Panc1 (cell line): ENCODE measurements around the gene ASTN2. TPM values are rescaled to one million over a fixed set of nuclear protein-coding genes. Genes with fewer than 3 reads are reported as not detected.

Experiments
- ATAC-seq: fragments of 200-7000 bp; cut with Tn5 transposase; 2 replicates; pipeline ENCODE4 v1.9.1; 2020; ENCODE audit warnings: mild to moderate bottlenecking, moderate library complexity
- BruUV-seq: library from RNA; stranded (reverse); fragments of 400-500 nt; replicated peaks from 2 replicates; lab custom pipeline; 2021; lab: Mats Ljungman, UMichigan
- CTCF ChIA-PET: fragments of 300-600 bp; sonication (Branson Sonifier 250); formaldehyde crosslinking; loops from one replicate; lab custom pipeline; 2022; ENCODE audit warnings: antibody characterized with exemption; lab: Charles Lee
- POLR2A ChIA-PET: fragments of 300-600 bp; sonication (Branson Sonifier 250); formaldehyde crosslinking; loops from one replicate; lab custom pipeline; 2022; ENCODE audit warnings: antibody characterized with exemption; lab: Charles Lee
- DNase-seq: peaks from one replicate; pipeline ENCODE4 v3.0.0-alpha.2; 2010; ENCODE audit warnings: low read depth, low spot score
- H3K27ac ChIP-seq: 2 replicates; pipeline ENCODE4 v1.5.1; 2011; ENCODE audit warnings: mild to moderate bottlenecking, low read length, inconsistent platforms
- H3K27me3 ChIP-seq: fragments of 200-500 bp; sonication (Bioruptor generic); 2 replicates; pipeline ENCODE4 v1.6.0; 2014; ENCODE audit warnings: low read length, inconsistent platforms; ENCODE audit not compliant: control insufficient read depth, insufficient read depth
- H3K36me3 ChIP-seq: fragments of 200-500 bp; sonication (Bioruptor generic); 2 replicates; pipeline ENCODE4 v1.5.1; 2014; ENCODE audit warnings: inconsistent platforms, mild to moderate bottlenecking, low read length, moderate library complexity; ENCODE audit not compliant: control insufficient read depth, insufficient read depth
- H3K4me1 ChIP-seq: 2 replicates; pipeline ENCODE4 v1.5.1; 2011; ENCODE audit warnings: inconsistent platforms, mild to moderate bottlenecking, low read length, moderate library complexity; ENCODE audit not compliant: control insufficient read depth, insufficient read depth
- H3K4me3 ChIP-seq, 2 experiments: 2 replicates each; pipeline ENCODE4 v1.5.1; 2011 to 2012; ENCODE audit warnings: low read depth in 2 of 2, low read length in 2 of 2, mild to moderate bottlenecking in 2 of 2, inconsistent platforms in 1 of 2, moderate library complexity in 1 of 2
- H3K9me3 ChIP-seq: fragments of 200-500 bp; sonication (Bioruptor generic); 2 replicates; pipeline ENCODE4 v1.5.1; 2014; ENCODE audit warnings: low read depth, mild to moderate bottlenecking, inconsistent platforms, low read length, moderate library complexity; ENCODE audit not compliant: control insufficient read depth, insufficient read depth
- POLR2AphosphoS5 ChIP-seq: IDR thresholded peaks from 2 replicates; pipeline ENCODE4 v1.6.1; 2012; ENCODE audit warnings: mild to moderate bottlenecking, low read depth, low read length, moderate library complexity
- SIN3A ChIP-seq: IDR thresholded peaks from 2 replicates; pipeline ENCODE4 v1.6.1; 2012; ENCODE audit warnings: low read depth, mild to moderate bottlenecking, low read length, moderate library complexity, borderline replicate concordance; ENCODE audit not compliant: insufficient read depth
- TCF7L2 ChIP-seq: IDR thresholded peaks from 2 replicates; pipeline ENCODE4 v1.6.1; 2011; ENCODE audit warnings: mild to moderate bottlenecking, low read depth, low read length, inconsistent platforms
- in situ Hi-C: cut with HindIII; loops from 2 replicates; pipeline ENCODE4 v1.10.0; 2016; ENCODE audit warnings: low sequenced_read_pairs, low pct_unique_long_range_greater_than_20kb
- intact Hi-C: fragments of 100-400 bp; cut with micrococcal nuclease; formaldehyde crosslinking; loops from one replicate; pipeline ENCODE4 v1.10.0; 2022; ENCODE audit not compliant: unreplicated experiment
- total RNA-seq: library from RNA; stranded (reverse); gene quantifications from one replicate; pipeline ENCODE4 v1.2.1, GENCODE V29; 2021; ENCODE audit not compliant: unreplicated experiment
- TF ChIP-seq, protein P1 (sequence below), 2 experiments: IDR thresholded peaks; 2 replicates each; pipeline ENCODE4 v1.6.1; 2011 to 2012; ENCODE audit warnings: low read depth in 2 of 2, control low read depth in 1 of 2, low read length in 1 of 2, mild to moderate bottlenecking in 1 of 2, moderate library complexity in 1 of 2; ENCODE audit not compliant: insufficient read depth in 1 of 2
- TF ChIP-seq, protein P2 (sequence below): fragments of 450-650 bp; IDR thresholded peaks from 2 replicates; pipeline ENCODE4 v1.5.1; 2017; ENCODE audit warnings: mild to moderate bottlenecking

Gene ASTN2
- total RNA-seq, 1 experiment from 2014 or later = 3.9 TPM

DNA sequence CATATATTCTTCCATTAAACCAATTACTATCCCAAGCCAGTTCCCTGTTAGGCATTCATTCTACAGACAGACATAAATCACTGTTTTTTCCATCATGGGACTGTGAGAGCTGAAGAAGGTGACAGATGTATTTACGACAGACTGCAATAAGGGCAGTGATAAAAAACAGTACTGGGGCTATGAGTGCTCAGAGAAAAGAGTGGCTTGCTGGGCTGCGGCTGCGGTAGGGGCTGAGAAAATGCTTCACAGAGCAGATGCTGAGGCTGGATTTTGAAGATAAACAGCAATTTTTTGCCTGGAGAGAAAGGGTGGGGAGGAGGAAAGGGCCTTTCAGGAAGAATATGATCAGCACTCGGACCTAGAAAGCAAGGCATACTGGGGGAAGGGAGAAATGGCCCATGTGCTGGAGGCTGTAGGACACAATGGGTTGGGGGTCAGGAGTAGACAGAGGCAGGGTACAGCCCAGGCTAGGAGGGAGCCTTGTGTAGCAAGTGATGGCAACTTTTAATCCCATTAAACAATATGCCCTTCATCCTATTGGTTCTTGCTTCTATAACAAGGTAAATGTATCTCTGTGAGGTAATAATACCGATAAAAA lies 279.3 kb downstream of the ASTN2 start:
- in situ Hi-C loops (no loop called here), intact Hi-C loops (no loop called here)
- no peaks in the 10 kb centered on the region for H3K27me3 ChIP-seq
- ChIA-PET POLR2A (no interaction called here), CTCF (no interaction called here)
- no TSS peak for BruUV-seq
- H3K36me3 ChIP-seq = no peaks in the 10 kb centered on the region
- no peaks in the 10 kb centered on the region for H3K9me3 ChIP-seq
- no peak overlapping the region for H3K4me3 ChIP-seq
- no peak overlapping the region for H3K27ac ChIP-seq
- H3K4me1 ChIP-seq = no peaks in the 10 kb centered on the region
- TF ChIP-seq, protein P1, sequence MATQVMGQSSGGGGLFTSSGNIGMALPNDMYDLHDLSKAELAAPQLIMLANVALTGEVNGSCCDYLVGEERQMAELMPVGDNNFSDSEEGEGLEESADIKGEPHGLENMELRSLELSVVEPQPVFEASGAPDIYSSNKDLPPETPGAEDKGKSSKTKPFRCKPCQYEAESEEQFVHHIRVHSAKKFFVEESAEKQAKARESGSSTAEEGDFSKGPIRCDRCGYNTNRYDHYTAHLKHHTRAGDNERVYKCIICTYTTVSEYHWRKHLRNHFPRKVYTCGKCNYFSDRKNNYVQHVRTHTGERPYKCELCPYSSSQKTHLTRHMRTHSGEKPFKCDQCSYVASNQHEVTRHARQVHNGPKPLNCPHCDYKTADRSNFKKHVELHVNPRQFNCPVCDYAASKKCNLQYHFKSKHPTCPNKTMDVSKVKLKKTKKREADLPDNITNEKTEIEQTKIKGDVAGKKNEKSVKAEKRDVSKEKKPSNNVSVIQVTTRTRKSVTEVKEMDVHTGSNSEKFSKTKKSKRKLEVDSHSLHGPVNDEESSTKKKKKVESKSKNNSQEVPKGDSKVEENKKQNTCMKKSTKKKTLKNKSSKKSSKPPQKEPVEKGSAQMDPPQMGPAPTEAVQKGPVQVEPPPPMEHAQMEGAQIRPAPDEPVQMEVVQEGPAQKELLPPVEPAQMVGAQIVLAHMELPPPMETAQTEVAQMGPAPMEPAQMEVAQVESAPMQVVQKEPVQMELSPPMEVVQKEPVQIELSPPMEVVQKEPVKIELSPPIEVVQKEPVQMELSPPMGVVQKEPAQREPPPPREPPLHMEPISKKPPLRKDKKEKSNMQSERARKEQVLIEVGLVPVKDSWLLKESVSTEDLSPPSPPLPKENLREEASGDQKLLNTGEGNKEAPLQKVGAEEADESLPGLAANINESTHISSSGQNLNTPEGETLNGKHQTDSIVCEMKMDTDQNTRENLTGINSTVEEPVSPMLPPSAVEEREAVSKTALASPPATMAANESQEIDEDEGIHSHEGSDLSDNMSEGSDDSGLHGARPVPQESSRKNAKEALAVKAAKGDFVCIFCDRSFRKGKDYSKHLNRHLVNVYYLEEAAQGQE (IDR thresholded peaks at IDR 0.05; ENCODE audit: insufficient read depth in 1 of 2, low read depth in 2 of 2, low read length in 1 of 2) = no peak
- TF ChIP-seq SIN3A (no peak), POLR2AphosphoS5 (no peak), TCF7L2 (no peak)
- TF ChIP-seq, protein P2, sequence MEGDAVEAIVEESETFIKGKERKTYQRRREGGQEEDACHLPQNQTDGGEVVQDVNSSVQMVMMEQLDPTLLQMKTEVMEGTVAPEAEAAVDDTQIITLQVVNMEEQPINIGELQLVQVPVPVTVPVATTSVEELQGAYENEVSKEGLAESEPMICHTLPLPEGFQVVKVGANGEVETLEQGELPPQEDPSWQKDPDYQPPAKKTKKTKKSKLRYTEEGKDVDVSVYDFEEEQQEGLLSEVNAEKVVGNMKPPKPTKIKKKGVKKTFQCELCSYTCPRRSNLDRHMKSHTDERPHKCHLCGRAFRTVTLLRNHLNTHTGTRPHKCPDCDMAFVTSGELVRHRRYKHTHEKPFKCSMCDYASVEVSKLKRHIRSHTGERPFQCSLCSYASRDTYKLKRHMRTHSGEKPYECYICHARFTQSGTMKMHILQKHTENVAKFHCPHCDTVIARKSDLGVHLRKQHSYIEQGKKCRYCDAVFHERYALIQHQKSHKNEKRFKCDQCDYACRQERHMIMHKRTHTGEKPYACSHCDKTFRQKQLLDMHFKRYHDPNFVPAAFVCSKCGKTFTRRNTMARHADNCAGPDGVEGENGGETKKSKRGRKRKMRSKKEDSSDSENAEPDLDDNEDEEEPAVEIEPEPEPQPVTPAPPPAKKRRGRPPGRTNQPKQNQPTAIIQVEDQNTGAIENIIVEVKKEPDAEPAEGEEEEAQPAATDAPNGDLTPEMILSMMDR = no peak
- ATAC-seq = no peak
- no peak for DNase-seq

GRCh38 chr9:117134826-117135500 lies 279.9 kb downstream of the ASTN2 start:
- Histone ChIP-seq H3K9me3 (no peaks in the 10 kb centered on the region), H3K27ac (no peak overlapping the region), H3K27me3 (no peaks in the 10 kb centered on the region), H3K4me3 (no peak overlapping the region), H3K4me1 (no peaks in the 10 kb centered on the region), H3K36me3 (no peaks in the 10 kb centered on the region)
- ChIA-PET POLR2A (no interaction called here), CTCF (no interaction called here)
- ATAC-seq = no peak
- no peak for DNase-seq
- in situ Hi-C loops (no loop called here), intact Hi-C loops (no loop called here)
- TF ChIP-seq SIN3A (no peak), TCF7L2 (no peak), POLR2AphosphoS5 (no peak)
- TF ChIP-seq, protein P2 = no peak
- TF ChIP-seq, protein P1 (IDR thresholded peaks at IDR 0.05; ENCODE audit: insufficient read depth in 1 of 2, low read depth in 2 of 2, low read length in 1 of 2) = no peak
- no TSS peak for BruUV-seq
